ENCODE measurements around the gene ELFN1.
"Not testable (repeated sequence)": the region's sequence is repeated elsewhere in the genome, so short reads cannot be mapped to it uniquely, and the experiment has no call there.

Gene ELFN1

GRCh38 chr7:1762238-1762945 is 92.3 kb downstream of the ELFN1 start:
- no peak for DNase-seq

GRCh38 chr7:1763033-1763432 is 93.0 kb downstream of the ELFN1 start:
- DNase-seq, result no peak

- not testable (repeated sequence) for DNase-seq
Observed at GRCh38 chr7:1763911-1764310, 93.8 kb downstream of the ELFN1 start.

GRCh38 chr7:1765336-1765735 is 95.3 kb downstream of the ELFN1 start:
- no peak for DNase-seq

GRCh38 chr7:1767524-1767923 is 97.4 kb downstream of the ELFN1 start:
- DNase-seq, result no peak

- DNase-seq, result no peak
Observed at GRCh38 chr7:1768832-1769231, 98.8 kb downstream of the ELFN1 start.

- no peak for DNase-seq
Observed at GRCh38 chr7:1769286-1770200, 99.5 kb downstream of the ELFN1 start.

GRCh38 chr7:1770331-1770730 is 100.3 kb downstream of the ELFN1 start:
- DNase-seq, result no peak

GRCh38 chr7:1775389-1775788 is 105.3 kb downstream of the ELFN1 start:
- no peak for DNase-seq

- DNase-seq, result no peak
Observed at GRCh38 chr7:1777122-1777521, 107.0 kb downstream of the ELFN1 start.

GRCh38 chr7:1779445-1779844 is 109.4 kb downstream of the ELFN1 start:
- DNase-seq, result no peak

- DNase-seq, result no peak
Observed at GRCh38 chr7:1781369-1781768, 111.3 kb downstream of the ELFN1 start.

- no peak for DNase-seq
Observed at GRCh38 chr7:1785839-1786238, 115.8 kb downstream of the ELFN1 start.

GRCh38 chr7:1787241-1787640 is 117.2 kb downstream of the ELFN1 start:
- DNase-seq, result no peak

GRCh38 chr7:1787681-1788235 is 117.7 kb downstream of the ELFN1 start:
- DNase-seq, result no peak

GRCh38 chr7:1794888-1795542 is 124.9 kb downstream of the ELFN1 start:
- DNase-seq, result no peak

All from hippocampal formation (tissue), 2 donors.